Endothelial cell of umbilical vein (primary cell): ENCODE results near the gene PRPF8.

Experiments
- EZH2 ChIP-seq: IDR thresholded peaks from 2 replicates; pipeline ENCODE4 v1.6.1; 2012; ENCODE audit warnings: borderline replicate concordance, low read depth, mild to moderate bottlenecking, moderate library complexity, low read length, inconsistent platforms; ENCODE audit not compliant: severe bottlenecking
- FOS ChIP-seq: IDR thresholded peaks from 2 replicates; pipeline ENCODE4 v1.6.1; 2011; ENCODE audit warnings: mild to moderate bottlenecking, low read length, moderate library complexity, borderline replicate concordance; ENCODE audit not compliant: insufficient read depth
- JUN ChIP-seq: IDR thresholded peaks from 2 replicates; pipeline ENCODE4 v1.6.1; 2011; ENCODE audit warnings: borderline replicate concordance, low read depth; ENCODE audit not compliant: insufficient read length, insufficient read depth
- TF ChIP-seq, protein P1 (sequence below), 2 donors: IDR thresholded peaks; 1 replicate in 1 of 2; 2 replicates in 1 of 2; pipeline ENCODE4 v1.5.1; 2011; ENCODE audit warnings: low read length in 2 of 2, mild to moderate bottlenecking in 2 of 2, moderate library complexity in 2 of 2, control low read depth in 1 of 2, inconsistent platforms in 1 of 2, low read depth in 1 of 2; ENCODE audit not compliant: insufficient read depth in 1 of 2; ENCODE audit errors: extremely low read depth in 1 of 2

DNA sequence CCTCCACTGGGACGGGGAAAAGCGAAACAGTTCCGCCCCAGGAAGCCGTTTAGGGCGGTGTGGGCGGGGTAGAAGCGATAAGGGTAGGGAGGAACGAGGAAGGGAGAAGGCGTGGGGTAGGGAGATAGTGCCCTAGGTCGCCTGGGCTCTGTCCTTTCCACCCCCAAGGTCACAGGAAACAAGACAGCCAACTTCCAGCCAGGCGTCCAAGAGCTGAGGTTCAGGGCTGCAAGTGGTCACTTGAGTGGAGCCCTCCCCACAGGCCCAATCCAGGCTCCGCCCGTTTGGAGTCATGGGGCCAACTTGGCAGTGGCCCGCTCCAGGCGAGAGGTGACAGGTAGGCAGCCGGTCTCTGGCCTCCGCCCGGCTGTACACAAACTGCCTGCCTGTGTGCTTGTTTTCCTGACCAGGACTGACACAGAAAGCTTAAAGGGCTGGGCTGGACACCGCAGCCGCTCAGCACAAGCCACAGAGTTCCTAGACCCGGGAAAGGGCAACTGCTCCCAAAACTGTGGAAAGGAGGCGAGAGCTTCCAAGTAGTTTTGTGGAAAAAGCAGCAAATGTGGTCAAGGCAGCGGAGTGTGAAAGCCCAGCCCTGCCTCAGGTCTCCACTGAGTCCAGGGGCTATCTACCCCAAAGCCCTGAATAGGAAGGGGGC lies 34.7 kb downstream of the PRPF8 start, which contains the start of gene RILP:
- no peak for TF ChIP-seq JUN
- TF ChIP-seq, protein P1, sequence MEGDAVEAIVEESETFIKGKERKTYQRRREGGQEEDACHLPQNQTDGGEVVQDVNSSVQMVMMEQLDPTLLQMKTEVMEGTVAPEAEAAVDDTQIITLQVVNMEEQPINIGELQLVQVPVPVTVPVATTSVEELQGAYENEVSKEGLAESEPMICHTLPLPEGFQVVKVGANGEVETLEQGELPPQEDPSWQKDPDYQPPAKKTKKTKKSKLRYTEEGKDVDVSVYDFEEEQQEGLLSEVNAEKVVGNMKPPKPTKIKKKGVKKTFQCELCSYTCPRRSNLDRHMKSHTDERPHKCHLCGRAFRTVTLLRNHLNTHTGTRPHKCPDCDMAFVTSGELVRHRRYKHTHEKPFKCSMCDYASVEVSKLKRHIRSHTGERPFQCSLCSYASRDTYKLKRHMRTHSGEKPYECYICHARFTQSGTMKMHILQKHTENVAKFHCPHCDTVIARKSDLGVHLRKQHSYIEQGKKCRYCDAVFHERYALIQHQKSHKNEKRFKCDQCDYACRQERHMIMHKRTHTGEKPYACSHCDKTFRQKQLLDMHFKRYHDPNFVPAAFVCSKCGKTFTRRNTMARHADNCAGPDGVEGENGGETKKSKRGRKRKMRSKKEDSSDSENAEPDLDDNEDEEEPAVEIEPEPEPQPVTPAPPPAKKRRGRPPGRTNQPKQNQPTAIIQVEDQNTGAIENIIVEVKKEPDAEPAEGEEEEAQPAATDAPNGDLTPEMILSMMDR (IDR thresholded peaks at IDR 0.05; ENCODE audit: extremely low read depth in 1 of 2, insufficient read depth in 1 of 2, low read depth in 1 of 2, low read length in 2 of 2): no peak
- no peak for TF ChIP-seq FOS
- no peak for TF ChIP-seq EZH2
